Mucosa of rectum (tissue), 2 donors: ENCODE results near the gene ALCAM.
A peak's percentile ranks its signal among the peaks of the same experiment; 100 is the strongest.

Source experiments
- H3K27ac ChIP-seq, 2 donors: one replicate each; pipeline ENCODE4 v1.7.0; 2013; ENCODE audit warnings: inconsistent platforms in 2 of 2, low read depth in 2 of 2, low read length in 2 of 2
- H3K27me3 ChIP-seq, 2 donors: one replicate each; pipeline ENCODE4 v1.7.0; 2013; ENCODE audit warnings: low read length in 2 of 2; ENCODE audit not compliant: control insufficient read depth in 2 of 2, insufficient read depth in 2 of 2
- H3K36me3 ChIP-seq, 2 donors: one replicate each; pipeline ENCODE4 v1.7.0; 2013; ENCODE audit warnings: low read length in 2 of 2; ENCODE audit not compliant: control insufficient read depth in 2 of 2, insufficient read depth in 2 of 2
- H3K4me1 ChIP-seq, 2 donors: one replicate each; pipeline ENCODE4 v1.7.0; 2013; ENCODE audit warnings: low read length in 2 of 2, mild to moderate bottlenecking in 1 of 2; ENCODE audit not compliant: control insufficient read depth in 2 of 2, insufficient read depth in 2 of 2
- H3K4me3 ChIP-seq, 2 donors: one replicate each; pipeline ENCODE4 v1.7.0; 2013; ENCODE audit warnings: low read length in 2 of 2
- H3K9ac ChIP-seq, 2 donors: one replicate each; pipeline ENCODE4 v1.7.0; 2013; ENCODE audit warnings: low read length in 2 of 2, low read depth in 1 of 2, mild to moderate bottlenecking in 1 of 2
- H3K9me3 ChIP-seq, 2 donors: one replicate each; pipeline ENCODE4 v1.7.0; 2013; ENCODE audit warnings: low read length in 2 of 2; ENCODE audit not compliant: control insufficient read depth in 2 of 2
- donor health status: healthy.
- donor health status: Normal muscosa, but diverticular disease.

Gene ALCAM

GRCh38 chr3:105356396-105356795 is 10.3 kb upstream of the ALCAM start:
- Histone ChIP-seq H3K4me1 (no peaks in the 10 kb centered on the region), H3K36me3 (no peaks in the 10 kb centered on the region), H3K4me3 (no peak overlapping the region), H3K27ac (no peak overlapping the region), H3K9ac (no peak overlapping the region), H3K9me3 (no peaks in the 10 kb centered on the region), H3K27me3 (peaks cover 0 to 5% of the 10 kb centered on the region in 2 donors)

GRCh38 chr3:105356988-105357387 is 9.7 kb upstream of the ALCAM start:
- Histone ChIP-seq H3K9ac (no peak overlapping the region), H3K27me3 (peaks cover 0 to 5% of the 10 kb centered on the region in 2 donors), H3K36me3 (no peaks in the 10 kb centered on the region), H3K4me1 (no peaks in the 10 kb centered on the region), H3K9me3 (no peaks in the 10 kb centered on the region), H3K27ac (no peak overlapping the region), H3K4me3 (no peak overlapping the region)

GRCh38 chr3:105359098-105359762 is 7.5 kb upstream of the ALCAM start:
- H3K27ac ChIP-seq = no peak overlapping the region
- H3K36me3 ChIP-seq = no peaks in the 10 kb centered on the region
- no peak overlapping the region for H3K4me3 ChIP-seq
- no peaks in the 10 kb centered on the region for H3K4me1 ChIP-seq
- peaks cover 0 to 5% of the 10 kb centered on the region in 2 donors for H3K27me3 ChIP-seq
- H3K9ac ChIP-seq = no peak overlapping the region
- no peaks in the 10 kb centered on the region for H3K9me3 ChIP-seq

- H3K9me3 ChIP-seq = no peaks in the 10 kb centered on the region
- H3K9ac ChIP-seq = no peak overlapping the region
- H3K4me3 ChIP-seq = no peak overlapping the region
- no peak overlapping the region for H3K27ac ChIP-seq
- H3K4me1 ChIP-seq = no peaks in the 10 kb centered on the region
- peaks cover 0 to 3% of the 10 kb centered on the region in 2 donors for H3K27me3 ChIP-seq
- H3K36me3 ChIP-seq = no peaks in the 10 kb centered on the region
These were observed 6.7 kb upstream of the ALCAM start for GRCh38 chr3:105360003-105360402.

GRCh38 chr3:105362021-105362665 is 4.6 kb upstream of the ALCAM start:
- Histone ChIP-seq H3K27me3 (peaks cover 3 to 4% of the 10 kb centered on the region in 2 donors), H3K4me1 (peaks cover 10 to 12% of the 10 kb centered on the region in 2 donors), H3K9me3 (no peaks in the 10 kb centered on the region), H3K9ac (no peak overlapping the region), H3K4me3 (no peak overlapping the region), H3K36me3 (no peaks in the 10 kb centered on the region), H3K27ac (no peak overlapping the region)

- Histone ChIP-seq H3K27me3 (peaks cover 3 to 4% of the 10 kb centered on the region in 2 donors), H3K4me1 (peaks cover 22 to 24% of the 10 kb centered on the region in 2 donors), H3K36me3 (no peaks in the 10 kb centered on the region), H3K27ac (no peak overlapping the region), H3K9me3 (no peaks in the 10 kb centered on the region), H3K4me3 (no peak overlapping the region), H3K9ac (no peak overlapping the region)
These were observed 2.6 kb upstream of the ALCAM start for GRCh38 chr3:105364128-105364527.

GRCh38 chr3:105365081-105365390 is 1.7 kb upstream of the ALCAM start:
- Histone ChIP-seq H3K9ac (no peak overlapping the region), H3K4me3 (no peak overlapping the region), H3K36me3 (no peaks in the 10 kb centered on the region), H3K4me1 (peaks cover 22 to 25% of the 10 kb centered on the region in 2 donors), H3K27me3 (peaks cover 3 to 4% of the 10 kb centered on the region in 2 donors), H3K27ac (no peak overlapping the region), H3K9me3 (no peaks in the 10 kb centered on the region)

GRCh38 chr3:105365391-105366325 is 1.1 kb upstream of the ALCAM start:
- H3K36me3 ChIP-seq = no peaks in the 10 kb centered on the region
- H3K4me3 ChIP-seq = peak overlapping the region; percentile 91 to 95
- H3K4me1 ChIP-seq = peaks cover 22 to 25% of the 10 kb centered on the region in 2 donors
- peak overlapping the region in 1 of 2 donors; percentile 82 for H3K9ac ChIP-seq
- H3K27ac ChIP-seq = no peak overlapping the region
- H3K27me3 ChIP-seq = peaks cover 3 to 4% of the 10 kb centered on the region in 2 donors
- H3K9me3 ChIP-seq = no peaks in the 10 kb centered on the region

- Histone ChIP-seq H3K36me3 (no peaks in the 10 kb centered on the region), H3K4me1 (peaks cover 22 to 25% of the 10 kb centered on the region in 2 donors), H3K9ac (peak overlapping the region; percentile 69 to 82), H3K27me3 (peaks cover 3 to 4% of the 10 kb centered on the region in 2 donors), H3K27ac (peak overlapping the region; percentile 88 to 91), H3K9me3 (no peaks in the 10 kb centered on the region), H3K4me3 (peak overlapping the region; percentile 91 to 95)
These were observed 325 bp downstream of the ALCAM start for GRCh38 chr3:105367063-105367405.
